NCI-H2107 (cell line): ENCODE data around the gene RPL35.
"Not testable (repeated sequence)": the region's sequence is repeated elsewhere in the genome, so short reads cannot be mapped to it uniquely, and the experiment has no call there.

Experiments used
- DNase-seq: peaks from one replicate; lab custom pipeline; 2025; lab: John Stamatoyannopoulos, UW

Gene RPL35

DNA sequence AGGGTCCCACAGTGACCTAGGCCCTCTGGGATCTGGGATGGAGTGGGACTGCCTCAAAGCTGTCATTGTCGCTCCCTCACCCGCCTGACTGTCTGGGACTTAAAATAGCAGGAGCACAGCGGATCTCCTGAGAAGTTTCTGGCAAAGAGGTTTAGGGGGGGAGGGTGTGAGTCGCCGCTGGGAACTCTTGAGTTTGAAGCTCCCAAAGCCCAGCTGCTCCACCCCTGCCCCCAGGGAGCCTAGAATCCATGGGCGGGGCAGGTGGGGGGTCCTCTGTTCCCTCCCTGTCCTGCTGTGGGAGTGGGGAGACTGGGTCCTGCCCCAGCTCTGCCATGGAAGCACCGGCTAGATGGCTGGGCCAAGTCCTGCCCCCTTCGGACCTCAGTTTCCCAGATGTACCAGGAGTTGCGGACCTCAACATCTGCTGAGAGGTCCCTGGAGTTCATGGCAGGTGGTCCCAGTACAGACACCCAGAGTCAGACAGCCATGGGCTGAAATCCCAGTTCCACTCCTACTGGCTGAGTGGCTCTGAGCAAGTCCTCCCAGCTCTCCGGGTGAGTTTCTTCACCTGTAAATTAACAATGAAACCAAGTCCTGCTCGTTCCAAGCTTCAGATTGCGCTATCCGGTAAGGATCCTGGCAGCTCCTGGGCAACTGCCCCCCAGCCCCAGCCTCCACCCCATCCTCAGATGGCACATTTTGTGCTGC is 9.5 kb downstream of the RPL35 start:
- DNase-seq, result no peak

DNA sequence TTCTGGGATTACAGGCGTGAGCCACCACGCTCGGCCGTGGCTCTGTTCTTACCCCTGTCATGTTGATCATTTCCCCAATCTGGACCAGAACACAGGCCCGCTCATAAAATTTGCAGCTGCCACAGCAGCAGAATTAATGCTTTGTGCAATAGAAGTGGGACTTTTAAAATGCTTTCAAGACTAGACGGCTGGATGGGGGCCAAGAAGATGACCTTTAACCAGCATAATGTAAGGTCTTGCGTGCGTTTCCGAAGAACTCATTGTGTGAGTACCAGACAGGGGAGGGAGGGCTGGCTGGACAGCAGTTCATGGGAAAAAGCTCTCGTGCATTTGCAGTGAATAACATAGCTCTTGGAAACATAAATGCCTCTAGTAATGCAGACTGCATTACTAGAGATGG is 12.0 kb downstream of the RPL35 start:
- DNase-seq, result no peak

DNA sequence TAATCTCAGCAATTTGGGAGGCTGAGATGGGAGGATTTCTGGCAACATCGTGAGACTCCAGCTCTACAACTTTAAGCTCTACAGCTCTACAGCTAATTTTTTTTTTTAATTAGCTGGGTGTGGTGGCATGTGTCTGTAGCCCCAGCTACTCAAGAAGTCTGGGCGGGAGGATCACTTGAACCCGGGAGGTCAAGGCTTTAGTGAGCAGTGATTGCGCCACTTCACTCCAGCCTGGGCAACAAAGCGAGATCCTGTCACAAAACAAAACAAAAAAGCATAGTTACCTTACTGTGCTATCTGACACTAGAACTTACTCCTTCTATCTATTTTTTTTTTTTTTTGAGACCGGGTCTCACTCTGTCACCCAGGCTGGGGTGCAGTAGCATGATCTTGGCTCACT is 14.8 kb downstream of the RPL35 start:
- no peak for DNase-seq

DNA sequence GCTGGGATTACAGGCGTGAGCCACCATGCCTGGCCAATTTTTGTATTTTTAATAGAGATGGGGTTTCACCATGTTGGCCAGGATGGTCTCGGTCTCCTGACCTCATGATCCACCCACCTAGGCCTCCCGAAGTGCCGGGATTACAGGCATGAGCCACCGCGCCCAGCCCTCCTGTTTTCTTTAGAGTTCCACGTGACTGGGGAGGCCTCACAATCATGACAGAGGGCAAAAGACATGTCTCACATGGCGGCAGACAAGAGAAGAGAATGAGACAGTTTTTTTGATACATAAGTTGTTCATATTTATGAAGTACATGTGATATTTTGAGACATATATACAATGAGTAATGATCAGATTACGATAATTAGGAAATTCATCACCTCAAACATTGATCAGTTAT is 15.3 kb downstream of the RPL35 start:
- DNase-seq, result not testable (repeated sequence)

DNA sequence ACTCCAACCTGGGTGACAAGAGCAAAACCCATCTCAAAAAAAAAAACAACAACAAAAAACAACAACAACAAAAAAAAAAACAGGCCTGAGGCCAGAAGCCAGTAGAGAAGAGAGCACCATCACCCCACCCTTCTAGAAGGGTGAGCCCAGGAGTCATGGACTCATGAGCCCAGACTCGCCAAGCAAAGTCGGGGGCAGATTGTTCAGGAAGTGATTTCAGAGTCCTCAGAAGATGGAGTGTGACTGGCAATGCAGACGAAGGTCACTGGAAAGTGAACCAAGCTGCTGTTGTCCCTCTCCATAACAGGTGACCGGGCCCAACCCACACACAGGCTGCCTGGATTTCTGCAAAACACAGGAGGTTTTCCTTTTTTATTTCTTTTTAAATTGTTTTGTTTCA is 17.5 kb downstream of the RPL35 start:
- no peak for DNase-seq

DNA sequence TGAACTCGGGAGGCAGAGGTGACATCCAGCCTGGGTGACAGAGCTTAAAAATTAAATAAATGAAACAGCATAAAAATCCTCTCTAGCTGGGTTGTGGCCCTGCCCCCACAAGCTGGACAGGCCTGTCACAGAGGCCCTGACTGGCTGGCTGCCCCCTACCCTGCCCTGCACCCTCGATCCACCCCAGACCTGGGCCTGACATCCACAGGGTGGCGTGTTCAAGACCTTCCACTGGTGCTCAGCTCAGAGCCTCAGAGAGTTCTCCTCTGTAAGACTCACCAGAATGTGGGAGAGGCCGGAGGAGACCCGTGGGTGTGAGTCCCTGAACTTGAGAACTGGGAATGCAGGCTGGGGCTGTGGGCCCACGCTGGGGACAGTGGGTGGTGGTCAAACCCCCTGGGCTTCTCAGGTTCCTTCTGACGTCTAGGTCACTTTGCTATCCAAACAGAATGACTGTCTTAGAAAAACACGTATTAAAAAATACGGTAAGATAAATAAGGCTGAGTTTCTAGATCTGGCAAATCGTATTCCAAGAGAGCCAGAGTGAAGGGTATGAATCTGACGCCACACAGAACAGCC is 18.2 kb downstream of the RPL35 start:
- DNase-seq, result no peak

DNA sequence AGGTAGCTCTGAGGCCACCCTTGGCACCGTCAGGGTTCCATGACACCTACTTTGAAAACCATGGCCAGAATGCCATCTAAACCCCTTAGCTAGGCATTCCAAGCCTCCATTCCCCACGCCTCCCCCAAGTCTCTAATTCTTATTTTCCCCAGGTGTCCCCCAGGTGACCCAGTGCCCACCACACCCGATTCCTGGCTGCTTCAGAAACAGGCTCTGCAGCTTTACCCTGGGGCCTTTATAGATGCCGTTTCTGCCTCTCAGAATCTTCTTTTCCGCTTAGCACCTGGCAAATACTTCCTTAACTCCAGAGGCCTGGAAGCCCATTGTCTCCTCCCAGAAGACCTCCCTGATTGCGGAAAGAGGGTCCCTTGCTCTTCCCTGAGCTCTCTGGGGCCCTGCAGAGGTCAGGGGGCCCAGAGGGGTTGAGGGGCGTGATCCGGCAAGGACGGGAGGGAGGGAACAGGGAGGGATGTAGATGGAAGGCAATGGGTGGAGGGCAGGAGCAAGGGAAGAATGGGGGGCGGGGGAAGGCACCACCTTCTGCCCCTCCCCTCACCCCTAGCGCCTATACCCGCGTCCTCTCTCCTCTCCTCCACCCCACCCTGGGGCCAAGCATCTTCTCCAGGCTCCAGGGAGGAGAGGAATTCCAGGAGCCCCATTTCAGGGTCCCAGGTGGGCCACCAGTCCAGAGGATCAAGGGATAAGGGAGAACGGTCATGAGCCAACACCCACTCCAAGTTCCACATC is 20.5 kb downstream of the RPL35 start:
- DNase-seq, result no peak

DNA sequence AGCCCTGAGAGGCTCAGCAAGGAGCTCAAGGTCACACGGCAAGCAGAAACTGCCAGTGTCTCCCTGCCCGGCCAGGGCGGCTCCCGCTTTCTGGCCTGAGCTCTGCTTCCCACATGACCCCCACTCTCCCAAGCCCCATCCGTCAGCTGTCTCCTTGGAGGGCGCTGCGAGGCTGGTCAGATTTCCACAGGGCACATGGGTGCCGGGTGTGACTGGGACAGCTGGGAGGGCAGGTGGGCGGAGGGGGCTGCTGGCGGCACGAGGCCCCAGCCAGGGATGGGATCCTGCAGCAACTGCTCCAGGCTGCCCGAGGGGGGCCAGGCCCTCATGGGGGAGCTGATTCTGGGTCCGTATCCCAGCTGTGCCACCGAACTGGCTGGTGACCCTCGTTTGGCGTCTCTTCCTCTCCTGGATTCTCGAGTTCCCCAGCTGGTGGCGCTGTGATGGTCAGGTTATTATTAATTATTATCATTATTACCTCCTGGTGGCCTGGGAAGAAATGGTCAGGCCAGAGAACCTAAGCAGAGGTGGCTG is 21.4 kb downstream of the RPL35 start:
- DNase-seq, result no peak

DNA sequence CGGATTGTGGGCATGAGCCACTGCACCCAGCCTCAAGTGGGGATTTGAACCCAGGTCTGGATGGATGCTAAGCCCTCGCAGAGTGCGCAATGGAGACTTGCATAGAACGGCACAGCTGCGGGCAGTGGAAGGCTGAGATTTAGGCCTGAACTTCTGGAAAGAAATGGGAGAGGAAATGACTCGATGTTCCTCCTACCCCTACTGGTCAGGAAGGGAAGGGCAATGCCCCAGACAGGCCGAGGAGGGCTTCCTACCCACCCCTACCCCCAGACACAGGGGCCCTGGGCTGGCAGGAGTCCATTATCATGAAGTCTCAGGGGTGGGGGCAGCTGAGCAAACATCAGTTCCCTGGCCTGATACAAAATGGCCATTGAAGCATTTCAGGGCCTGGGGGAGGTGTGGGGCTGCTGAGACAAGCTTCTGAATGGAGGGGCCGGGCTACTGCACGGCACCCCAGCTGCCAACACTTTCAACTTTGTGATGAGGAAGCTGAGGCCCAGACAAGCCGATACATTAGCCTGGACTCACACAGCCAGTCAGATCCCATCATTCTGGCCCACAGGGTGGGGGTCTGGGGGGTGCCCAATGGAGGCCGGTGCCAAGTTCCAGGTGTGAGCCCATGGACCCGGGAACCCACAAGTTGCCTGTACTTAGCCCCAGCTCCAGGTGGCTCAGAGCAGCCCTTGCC is 22.0 kb downstream of the RPL35 start:
- no peak for DNase-seq

DNA sequence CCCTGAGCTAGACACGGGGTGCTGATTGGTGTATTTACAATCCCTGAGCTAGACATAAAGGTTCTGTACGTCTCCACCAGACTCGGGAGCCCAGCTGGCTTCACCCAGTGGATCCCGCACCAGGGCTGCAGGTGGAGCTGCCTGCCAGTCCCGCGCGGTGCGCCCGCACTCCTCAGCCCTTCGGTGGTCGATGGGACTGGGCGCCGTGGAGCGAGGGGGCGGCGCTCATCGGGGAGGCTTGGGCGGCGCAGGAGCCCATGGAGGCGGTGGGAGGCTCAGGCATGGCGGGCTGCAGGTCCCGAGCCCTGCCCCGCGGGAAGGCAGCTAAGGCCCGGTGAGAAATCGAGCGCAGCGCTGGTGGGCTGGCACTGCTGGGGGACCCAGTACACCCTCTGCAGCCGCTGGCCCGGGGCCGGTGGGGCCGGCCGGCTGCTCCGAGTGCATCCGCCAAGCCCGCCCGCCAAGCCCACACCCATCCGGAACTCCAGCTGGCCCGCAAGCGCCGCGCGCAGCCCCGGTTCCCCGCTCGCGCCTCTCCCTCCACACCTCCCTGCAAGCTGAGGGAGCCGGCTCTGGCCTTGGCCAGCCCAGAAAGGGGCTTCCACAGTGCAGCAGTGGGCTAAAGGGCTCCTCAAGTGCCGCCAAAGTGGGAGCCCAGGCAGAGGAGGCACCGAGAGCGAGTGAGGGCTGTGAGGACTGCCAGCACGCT is 23.0 kb downstream of the RPL35 start:
- DNase-seq, result not testable (repeated sequence)

DNA sequence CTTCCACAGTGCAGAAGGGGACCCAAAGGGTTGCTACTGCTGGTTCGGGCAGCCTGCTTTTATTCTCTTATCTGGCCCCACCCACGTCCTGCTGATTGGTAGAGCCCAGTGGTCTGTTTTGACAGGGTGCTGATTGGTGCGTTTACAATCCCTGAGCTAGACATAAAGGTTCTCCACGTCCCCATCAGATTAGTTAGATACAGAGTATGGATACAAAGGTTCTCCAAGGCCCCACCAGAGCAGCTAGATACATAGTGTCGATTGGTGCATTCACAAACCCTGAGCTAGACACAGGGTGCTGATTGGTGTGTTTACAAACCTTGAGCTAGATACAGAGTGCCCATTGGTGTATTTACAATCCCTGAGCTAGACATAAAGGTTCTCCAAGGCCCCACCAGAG is 23.6 kb downstream of the RPL35 start:
- DNase-seq, result not testable (repeated sequence)

DNA sequence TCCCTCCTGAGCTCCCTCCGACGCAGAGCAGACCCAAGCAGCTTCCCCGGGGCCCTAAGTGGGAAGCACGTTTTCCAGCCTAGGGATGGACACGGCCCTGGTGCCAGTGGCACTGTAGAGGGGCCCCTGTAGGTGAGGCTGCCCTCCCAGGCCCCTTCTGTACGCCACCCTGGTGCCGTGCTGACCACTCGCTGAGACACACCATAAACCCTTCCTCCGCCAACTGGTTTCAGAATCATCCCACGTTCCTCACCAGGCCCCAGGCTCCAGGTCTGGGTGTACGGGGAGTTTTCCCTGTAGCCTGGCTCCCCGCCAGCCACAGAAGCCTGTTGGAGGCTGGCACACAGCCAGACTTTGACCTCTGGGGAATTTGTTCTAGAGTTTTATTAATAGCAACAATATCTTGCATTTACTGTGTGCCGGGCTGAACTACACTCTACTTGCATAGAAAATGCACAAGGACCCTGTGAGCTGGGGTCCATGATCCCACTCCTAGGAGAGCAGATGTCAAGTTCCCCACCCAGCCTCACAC is 26.7 kb downstream of the RPL35 start:
- DNase-seq, result peak; percentile 72

DNA sequence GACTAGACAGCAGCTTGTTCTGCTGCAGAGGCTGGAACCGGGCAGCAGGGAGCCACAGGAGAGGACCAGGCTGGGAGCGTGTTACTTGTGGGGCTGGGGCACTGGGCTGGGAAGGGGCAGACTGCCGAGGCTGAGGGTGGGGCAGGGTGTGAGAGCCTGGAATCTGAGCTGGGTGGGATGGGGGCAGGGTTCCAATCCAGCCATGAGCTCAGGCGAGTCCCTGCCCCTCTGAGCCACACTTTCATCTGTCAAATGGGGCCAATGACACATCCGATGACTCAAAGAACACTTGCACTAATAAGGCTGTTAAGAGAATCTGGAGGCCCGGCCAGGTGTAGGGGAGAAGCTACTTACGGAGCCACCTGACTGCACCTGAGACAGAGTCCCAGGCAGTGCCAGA is 27.2 kb downstream of the RPL35 start:
- DNase-seq, result no peak

DNA sequence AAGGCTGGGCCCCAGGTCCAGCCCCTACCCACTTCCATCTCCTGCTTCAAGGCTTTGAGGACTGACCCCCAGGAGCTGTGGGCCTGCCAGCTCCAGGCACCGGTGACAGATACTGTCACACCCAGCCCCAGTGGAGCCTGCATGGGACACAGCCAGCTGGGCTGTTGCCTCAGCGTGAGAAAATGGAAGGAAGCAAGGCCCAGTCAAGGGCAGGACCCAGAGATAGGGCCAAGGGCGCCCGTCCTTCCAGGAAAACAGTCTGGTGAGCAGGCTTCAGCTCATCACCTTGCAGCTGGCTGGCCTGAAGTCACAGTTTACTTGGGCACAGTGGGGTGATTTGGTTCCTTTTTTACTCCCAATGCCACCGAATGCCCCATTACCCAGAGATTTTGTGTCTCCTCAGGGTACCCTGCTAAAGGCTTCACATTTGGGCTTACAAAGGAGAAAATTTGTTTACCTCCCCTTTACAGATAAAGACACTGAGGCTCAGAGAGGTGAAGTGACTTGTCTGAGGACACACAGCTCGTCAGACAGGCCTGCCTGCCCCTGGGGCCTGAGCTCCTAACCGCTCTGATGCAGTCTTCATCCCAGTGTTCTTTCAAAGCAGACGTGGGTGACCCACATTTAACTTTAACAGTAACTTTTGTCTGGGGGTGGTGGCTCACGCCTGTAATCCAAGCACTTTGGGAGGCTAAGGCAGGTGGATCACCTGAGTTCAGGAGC is 30.0 kb downstream of the RPL35 start:
- DNase-seq, result no peak

DNA sequence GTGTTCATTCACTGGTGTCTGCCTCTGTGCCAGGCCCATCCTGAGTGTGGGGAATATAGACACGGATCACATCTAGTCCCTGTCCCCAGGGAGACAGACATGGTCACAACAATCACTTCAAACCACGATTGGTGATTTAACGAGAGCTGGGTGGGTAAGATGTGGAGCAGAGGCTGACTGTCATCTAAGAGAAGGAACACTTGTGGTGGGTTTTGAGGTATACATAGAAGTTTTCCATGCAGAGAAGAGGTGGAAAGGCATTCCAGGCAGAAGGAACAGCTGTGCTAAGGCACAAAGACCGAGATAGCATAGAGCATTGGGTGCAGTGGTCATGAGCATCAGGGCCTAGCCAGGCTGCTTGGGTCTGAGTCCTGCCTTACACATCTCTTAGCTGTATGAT is 31.2 kb downstream of the RPL35 start:
- no peak for DNase-seq

DNA sequence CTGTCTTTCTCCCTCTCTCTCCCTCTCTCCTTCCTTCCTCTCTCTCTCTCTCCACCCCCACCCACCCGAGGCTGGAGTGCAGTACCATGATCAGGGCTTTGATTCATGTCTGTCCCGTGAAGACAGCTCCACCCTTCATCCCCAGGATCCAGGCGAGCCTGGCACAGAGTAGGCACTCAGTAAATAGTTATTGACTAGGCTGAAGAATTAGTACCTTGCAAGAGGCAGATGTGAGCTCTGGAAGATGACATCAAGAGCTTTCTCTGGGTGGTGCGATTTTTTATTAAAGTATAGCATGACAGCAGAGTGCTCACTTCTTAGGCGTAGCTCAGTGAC is 32.5 kb downstream of the RPL35 start:
- DNase-seq, result no peak

DNA sequence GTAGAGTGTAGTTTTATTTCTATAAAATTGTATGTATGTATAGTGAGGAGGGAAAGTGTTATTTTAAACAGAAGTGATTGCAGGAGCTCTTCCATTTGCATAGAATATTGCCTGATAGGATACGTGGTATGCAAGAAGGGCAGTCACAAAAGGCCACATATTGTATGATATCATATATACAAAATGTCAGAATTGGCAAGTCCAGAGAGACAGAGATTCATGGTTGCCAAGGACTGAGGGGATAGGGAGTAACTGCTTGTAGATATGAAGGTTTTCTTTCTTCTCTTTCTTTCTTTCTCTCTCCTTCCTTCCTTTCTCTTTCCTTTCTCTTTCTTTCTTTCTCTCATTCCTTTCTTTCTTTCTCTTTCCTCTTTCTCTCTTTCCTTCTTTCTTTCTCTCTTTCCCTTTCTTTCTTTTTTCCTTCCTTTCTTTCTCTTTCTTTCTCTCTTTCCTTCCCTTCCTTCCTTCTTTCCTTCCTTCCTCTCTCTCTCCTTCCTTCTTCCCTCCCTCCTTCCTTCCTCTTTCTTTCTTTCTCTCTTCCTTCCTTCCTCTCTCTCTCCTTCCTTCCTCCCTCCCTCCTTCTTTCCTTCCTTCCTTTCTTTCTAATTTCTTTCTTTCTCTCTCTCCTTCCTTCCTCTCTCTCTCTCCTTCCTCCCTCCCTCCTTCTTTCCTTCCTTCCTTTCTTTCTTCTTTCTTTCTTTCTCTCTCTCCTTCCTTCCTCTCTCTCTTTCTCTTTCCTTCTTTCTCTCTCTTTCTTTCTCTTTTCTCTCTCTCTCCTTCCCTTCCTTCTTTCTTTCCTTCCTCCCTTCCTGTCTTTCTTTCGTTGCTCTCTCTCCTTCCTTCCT is 33.0 kb downstream of the RPL35 start:
- DNase-seq, result no peak

DNA sequence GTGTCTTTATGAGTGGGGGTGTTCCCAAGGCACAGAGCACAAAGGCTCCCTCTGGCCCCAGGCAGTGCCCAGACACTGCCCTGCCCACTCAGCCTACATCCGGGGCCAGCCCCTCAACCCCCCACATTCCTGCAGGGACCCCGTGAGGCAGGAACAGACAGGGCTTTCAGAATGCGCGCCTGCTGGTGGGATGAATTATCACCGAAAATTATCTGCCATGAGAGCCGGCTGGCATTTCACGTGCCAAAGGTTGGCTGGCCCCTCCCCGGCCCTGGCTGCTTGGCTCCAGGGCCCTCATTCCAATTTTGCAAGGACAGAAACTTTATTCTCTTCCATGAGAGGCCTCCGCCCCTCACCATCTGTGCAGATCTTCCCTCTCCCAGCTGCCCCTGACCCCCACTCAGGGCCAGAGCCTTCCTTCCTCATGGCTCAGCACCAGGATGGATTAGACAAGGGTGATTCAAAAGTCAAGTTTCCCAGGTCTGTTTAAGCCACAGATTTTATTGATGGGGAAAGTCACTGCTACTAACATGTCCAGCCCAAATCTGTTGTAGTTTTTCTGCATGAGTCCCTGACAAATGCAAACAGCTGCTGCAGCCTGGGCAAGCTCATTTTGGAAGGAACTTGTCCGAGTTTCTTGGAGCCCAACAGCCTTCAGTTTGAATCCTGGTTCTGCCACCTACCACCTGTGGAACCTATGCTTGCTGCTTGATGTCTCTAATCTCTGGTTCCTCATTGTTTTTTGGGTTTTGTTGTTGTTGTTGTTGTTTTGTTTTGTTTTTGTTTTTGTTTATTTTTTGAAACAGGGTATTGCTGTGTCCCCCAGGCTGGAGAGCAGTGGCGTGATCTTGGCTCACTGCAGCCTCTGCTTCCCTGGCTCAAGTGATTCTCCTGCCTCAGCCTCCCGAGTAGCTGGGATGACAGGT is 40.8 kb downstream of the RPL35 start:
- DNase-seq, result no peak
